GM19238 (cell line): ENCODE measurements around the gene POU2AF3.

Experiments
- DNase-seq: peaks from one replicate; pipeline ENCODE4 v3.0.0; 2011; ENCODE audit warnings: low spot score; ENCODE audit not compliant: insufficient read length

Gene POU2AF3

DNA sequence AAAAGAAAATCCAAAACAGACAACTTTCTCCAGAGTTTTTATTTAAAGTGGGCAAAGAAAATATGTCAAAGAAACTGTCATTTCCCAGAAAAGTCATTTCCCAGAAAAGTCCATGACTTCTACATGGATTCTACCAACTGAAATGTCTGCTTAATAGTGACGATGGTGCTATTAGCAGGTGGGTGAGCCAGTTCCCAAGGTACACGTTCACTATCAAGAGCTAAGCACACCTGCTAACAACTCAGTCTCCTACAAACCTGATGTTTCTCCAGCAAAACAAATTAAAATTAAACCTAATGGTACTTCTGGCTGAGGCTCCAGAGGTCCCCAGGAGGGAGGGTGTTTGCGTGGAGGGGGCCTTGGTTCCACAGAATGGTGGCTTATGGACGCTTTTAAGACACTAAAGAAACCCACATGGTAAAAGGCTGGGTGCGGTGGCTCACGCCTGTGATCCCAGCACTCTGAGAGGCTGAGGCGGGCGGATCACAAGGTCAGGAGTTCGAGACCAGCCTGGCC lies 53.9 kb downstream of the POU2AF3 start:
- no peak for DNase-seq

DNA sequence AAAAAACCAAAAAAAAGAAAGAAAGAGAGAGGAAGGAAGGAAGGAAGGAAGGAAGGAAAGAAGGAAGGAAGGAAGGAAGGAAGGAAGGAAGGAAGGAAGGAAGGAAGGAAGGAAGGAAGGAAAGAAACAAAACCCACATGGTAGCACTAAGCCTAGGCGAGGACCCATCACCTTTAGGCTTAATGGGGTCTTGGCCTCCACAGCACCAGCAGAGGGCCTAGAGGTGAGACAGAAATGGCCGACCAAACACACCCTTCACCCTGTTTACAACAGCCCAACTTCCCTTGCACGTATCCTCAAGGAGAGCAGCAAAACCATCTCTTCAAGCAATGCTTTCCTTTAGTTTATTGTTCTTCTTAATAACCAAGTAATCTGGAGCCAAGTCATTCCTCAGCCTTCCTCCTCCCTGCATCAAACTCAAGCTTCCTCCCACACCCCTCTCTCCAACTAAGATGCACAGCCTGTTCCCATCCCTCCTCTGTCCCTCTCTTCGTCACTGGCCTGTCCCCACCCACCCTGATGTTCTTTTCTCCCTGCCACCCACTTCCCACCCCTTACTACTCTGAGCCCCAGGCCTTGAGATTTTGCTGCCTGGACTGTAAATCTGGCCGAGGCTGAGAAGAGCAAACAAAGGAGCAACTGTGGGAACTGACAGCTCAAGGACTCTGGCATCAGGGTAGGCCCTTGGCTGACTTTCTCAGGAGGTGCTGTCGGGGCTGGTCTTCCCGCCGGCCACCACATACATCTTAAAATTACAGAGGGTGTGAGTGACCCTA lies 54.8 kb downstream of the POU2AF3 start:
- DNase-seq: no peak

DNA sequence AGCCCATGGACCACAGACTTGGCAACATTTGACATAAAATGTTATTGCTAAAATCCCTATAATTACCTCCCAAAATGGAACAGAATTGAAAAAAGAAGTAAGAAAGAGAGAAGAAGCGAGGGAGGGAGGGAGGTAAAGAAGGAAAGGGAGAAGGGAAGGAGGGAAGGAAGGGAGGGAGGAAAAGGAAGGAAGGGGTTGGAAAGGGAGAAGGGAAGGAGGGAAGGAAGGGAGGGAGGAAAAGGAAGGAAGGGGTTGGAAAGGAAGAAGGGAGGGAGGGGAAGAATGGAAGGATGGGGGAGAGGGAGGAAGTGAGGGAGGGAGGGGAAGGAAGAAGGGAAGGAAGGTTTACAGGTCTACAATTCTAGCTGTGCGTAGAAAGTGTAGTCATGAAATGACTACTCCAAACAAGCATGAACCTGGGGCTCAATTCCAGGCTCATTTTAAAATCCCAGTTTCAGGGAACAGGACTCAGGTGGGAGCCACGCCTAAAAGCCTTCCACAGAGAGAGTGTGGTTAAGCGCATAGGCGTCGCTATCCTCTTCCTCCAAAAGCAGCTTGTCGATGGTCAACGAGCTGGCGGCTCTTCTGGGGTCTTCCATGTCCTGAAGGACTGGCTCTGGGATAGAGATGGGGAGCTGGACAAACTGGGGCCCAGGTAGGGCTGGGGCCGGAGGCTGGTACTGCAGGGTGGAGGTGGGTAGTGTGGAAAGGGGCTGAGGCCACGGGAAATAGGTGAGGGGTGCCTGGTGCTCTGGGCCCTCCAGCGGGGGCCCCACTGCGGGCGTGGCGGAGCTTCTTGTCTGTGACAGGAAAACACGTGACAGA lies 55.6 kb downstream of the POU2AF3 start:
- DNase-seq: no peak

DNA sequence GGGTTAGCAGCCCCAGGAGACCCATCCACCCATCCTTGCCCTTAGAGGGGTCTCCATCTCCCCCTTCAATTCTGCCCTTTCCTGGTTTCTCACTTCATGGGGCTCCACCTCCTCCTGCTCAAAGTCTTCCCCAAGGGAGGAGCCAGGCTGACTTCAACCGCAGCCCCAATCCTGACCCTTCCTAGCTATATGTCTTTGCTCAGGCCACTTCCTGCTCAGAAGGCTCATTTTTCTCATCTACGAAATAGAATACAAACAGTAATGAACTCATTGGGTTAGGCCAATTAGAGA lies 56.2 kb downstream of the POU2AF3 start:
- DNase-seq: no peak

DNA sequence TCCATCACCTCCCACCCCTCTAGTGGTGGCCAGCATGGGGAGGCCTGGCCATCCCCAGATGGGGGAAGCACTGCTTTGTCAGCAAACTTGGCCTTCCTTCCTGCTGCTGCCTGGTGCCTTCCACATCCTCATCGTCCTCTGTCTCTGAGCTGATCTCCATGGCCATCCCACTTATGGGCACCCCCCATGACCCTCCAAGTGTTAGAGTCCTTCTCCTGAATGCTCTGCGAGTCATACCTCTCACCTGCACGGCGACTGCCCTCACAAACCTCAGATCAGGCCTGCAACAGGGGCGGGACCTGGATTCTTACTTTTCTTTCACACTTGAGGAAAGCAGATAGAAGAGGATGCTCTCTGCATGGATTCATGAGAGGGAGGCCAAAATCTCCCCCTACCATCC lies 56.8 kb downstream of the POU2AF3 start:
- no peak for DNase-seq

DNA sequence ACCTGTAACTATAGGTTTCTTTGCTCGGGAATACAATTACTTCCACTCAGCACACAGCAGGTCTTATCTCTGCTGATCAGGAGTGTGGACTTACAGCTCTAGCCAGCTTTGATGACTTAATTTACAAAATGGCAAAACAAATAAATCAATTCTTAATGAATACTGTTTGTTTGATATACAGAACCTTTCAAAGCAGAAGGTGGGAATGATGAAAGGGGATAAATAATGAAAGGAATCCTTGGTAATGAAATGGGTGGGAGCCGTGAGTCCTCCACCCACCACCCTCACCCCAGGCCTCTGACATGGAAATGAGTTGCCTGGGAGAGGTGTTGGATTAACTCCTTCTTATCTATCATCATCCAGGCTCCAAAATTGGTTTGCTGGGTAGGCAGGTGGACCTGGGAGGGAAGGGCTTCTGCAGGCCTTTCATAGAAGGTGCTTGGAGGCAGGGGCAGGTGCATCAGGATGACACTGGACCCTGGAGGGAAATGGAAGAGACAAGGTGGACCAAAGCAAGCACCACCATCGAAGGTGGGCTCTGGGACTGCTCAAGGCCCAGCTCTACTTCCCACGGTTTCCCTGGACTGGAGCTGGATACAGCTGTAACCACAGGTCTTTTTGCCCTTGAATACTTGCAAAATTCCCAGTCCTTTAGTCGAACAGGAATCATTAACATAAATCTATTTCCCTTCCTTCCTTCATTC lies 57.8 kb downstream of the POU2AF3 start:
- no peak for DNase-seq

DNA sequence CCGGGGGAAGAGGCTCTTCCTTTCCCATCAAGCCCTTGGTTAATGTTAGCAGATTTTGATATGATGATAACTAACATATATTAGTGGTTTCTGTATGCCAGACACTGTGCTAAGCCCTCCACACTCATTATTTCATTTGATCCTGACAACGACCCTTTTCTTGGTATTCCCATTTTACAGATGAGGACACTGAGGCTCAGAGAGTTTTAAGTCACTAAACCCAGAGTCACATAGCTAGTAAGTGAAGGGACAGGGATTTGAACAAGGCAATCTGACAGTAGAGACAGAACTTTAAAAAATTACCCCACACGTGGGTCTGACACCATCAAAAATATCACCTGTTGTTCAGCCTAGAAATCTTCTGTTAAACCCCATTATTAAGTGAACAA lies 58.3 kb downstream of the POU2AF3 start:
- DNase-seq: no peak

DNA sequence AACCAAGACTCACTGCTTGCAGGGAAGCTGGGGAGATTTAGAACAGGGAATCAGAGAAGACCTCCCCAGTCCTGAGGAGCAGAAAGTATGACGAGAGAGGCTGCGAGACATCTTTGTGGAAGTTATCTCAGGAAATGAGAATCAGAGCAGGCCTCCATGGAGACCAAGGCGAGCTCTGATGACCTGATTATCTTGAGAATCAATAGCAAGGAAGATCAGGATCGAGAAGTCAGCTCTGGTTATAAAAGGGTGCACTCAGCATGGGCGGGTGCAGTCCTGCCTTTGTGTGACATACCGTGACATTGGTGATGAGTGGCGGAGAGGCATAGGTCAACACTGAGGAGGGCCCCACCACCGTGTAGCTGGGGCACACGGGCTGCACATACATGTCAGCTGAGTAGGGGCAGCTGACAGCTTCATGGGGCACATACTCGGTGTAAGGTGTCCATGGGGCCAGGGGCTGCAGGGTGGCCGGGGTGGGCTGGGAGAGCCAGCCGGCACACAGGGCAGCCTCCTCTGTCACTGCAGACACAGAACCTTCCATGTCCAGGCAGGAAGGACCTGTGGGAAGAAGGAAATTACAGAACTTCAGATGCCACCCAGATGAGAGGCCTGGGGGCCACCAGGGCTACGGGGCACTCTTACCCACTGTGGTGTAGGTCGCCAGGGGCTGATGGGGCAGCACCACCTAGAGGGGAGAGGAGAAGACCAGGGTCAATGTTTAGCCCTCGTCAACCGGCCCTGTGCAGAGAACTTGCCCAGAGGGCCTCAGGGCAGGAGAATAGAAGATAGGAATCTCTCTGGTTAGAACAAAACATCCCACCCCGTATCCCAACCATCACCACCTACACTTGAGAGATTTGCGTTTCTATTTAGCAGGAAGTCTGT lies 59.0 kb downstream of the POU2AF3 start:
- no peak for DNase-seq
